Activated CD4-positive, alpha-beta T cell treated with anti-CD3 and anti-CD28 coated beads for 4 hours (primary cell): ENCODE data around the gene JPH2.

Experiments
- DNase-seq, 2 donors: peaks; one replicate each; pipeline ENCODE4 v3.0.0-alpha.2; 2020

Gene JPH2

GRCh38 chr20:44073011-44073674 lies 113.8 kb downstream of the JPH2 start:
- DNase-seq = no peak

DNA sequence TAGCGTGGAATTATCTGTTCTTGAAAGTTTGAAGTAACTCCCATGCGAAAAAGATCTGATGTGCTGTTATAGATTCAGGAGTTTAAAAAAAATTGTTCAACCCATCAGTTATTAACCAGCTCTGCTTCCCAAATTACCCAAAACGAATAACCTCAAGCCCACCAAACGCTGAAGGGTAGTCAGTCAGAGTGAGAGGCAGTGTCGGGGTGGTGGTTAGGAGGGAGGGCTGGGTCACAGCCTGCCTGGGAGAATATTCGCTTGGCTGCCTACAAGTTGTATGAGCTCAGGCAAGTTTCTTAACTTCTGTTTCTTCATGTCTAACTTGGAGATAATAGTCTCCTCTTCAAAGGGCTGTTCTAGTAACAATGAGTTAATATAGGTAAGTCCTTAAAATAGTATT lies 114.6 kb downstream of the JPH2 start:
- DNase-seq = no peak

DNA sequence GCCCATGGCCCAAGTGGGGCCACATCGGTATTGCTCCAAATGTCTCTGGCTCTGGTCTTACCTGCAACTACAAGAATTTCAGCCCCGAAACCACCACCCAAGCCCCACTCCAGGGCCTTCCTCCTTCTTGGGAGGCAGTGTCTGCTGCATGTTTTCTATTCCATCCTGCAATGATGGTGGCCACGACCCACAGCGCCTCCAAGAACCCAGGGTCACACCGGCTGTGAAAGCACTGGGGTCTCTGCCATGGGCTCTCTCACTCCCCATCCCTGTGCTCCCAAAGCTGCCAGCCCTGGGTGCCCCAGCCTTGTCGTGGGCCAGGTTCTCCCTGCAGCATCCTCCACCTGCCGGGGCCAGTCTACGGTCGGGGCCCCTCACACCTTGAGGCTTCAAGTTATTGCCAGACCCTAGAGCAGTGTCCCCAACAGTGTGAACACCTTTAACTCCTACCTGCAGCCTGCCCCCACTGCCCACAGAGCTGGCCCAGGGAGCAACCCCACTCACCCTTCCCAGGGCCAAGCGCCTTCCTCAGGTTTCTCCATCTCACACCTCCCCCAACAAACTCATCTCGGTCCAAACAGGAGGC lies 115.4 kb downstream of the JPH2 start:
- DNase-seq = no peak

DNA sequence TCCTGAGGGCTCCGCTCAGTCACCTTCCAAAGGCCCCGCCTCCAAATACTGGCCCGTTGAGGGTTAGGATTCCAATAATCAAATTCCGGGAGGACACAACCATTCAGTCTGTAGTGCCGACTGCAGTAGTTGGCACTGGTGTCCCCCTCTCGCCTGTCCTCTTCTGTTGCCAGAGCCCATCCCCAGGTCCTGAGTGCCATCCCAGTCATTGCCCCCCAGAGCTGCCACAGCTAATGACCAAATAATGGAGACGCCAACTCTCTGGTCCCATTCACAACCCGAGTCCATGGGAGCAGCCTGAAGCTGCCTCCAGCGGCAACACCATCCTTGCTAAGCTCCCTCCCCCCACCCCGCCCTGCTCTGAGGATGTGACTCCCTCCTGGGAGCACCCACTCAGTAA lies 115.9 kb downstream of the JPH2 start:
- DNase-seq = no peak

- DNase-seq = peak; percentile 19 to 27
These were observed 116.7 kb downstream of the JPH2 start for GRCh38 chr20:44070139-44070900.

GRCh38 chr20:44069203-44070011 lies 117.6 kb downstream of the JPH2 start:
- DNase-seq = peak; percentile 46 to 49

DNA sequence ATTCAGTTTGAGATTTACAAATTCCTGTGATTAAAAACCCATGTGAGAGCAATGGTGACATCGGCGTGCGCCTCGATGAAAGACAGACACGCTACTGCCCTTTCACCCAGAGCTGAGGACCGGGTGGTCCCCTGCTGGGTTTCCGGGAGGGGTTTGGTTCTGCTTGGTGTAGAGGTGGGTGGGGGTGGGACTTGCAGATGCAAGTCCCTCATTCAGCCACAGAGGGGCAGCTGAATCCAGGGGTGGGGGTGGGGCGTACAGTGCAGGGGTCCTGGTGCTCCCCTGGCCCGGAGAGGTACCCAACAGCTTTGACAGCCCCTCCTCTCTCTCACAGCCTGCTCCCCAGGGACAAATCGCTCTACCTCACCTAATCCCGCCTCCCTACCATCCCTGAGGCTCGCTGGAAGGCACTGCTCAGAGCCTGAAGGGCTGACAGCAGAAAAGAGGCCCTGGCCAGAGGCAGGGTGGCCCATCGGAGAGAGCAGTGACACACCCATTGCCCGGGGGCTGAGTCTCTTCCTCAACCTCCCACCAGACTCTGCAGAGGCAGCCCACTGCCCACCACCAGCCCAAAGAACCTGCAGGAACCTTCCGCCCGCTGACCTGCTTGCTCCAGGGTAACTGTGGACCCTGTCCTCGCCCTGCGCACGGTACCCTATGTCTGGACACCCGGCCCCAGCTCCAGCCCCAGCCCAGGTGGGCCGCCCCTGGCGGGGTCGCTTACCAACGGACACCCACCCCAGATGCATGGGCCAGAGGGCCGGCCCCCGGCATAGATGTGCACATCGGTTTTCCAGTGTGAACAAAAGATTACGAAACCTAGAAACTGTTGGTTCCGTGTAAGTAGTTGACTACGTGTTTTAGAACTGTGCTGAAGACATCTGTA lies 118.4 kb downstream of the JPH2 start:
- DNase-seq = no peak

- DNase-seq = no peak
These were observed 119.3 kb downstream of the JPH2 start for GRCh38 chr20:44067650-44068081.

DNA sequence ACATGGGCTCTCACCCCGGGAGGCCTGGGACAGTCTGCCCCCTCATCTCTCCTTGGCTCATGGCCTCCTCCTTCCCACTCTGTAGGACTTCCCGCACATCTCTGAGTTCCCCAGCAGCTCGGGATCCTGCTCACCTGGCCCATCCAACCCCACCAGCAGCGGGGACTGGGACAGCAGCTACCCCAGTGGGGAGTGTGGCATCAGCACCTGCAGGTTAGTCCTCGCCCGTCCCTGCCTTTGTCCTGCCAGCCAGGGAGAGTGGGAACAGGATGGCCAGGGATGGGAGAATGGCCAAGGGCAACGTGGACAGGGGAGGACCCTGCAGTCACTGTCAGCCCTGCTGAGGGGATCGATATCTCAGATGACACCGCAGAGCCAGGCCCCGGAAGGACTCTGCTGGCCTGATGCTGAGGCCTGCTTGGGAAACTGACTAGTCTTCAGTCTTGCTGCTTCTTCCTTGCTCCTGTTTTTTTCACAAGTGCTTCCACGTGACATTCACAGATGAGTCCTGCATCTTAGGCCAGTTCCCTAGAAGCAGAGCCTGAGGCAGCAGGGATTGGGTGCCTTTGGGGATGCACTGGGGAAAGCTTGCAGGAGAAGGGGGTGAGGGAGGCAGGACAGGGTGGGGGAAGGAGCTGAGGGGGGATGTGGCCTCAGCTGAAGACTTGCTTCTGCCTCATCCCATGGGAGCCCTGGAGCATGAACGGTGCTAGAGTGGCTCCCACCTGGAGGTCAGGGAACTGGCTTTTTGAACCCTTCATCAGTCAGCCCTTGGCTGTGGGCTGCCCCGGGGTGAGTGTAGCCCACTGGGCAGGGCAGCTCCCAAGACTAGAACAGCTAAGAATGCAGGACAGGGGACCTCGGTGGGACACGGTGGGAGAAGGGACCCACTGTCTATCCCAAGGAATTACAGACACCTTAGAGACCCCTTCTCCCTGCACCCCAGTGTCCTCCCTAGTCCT lies 120.1 kb downstream of the JPH2 start:
- DNase-seq = no peak

- DNase-seq = no peak
These were observed 121.3 kb downstream of the JPH2 start for GRCh38 chr20:44065401-44066340.

DNA sequence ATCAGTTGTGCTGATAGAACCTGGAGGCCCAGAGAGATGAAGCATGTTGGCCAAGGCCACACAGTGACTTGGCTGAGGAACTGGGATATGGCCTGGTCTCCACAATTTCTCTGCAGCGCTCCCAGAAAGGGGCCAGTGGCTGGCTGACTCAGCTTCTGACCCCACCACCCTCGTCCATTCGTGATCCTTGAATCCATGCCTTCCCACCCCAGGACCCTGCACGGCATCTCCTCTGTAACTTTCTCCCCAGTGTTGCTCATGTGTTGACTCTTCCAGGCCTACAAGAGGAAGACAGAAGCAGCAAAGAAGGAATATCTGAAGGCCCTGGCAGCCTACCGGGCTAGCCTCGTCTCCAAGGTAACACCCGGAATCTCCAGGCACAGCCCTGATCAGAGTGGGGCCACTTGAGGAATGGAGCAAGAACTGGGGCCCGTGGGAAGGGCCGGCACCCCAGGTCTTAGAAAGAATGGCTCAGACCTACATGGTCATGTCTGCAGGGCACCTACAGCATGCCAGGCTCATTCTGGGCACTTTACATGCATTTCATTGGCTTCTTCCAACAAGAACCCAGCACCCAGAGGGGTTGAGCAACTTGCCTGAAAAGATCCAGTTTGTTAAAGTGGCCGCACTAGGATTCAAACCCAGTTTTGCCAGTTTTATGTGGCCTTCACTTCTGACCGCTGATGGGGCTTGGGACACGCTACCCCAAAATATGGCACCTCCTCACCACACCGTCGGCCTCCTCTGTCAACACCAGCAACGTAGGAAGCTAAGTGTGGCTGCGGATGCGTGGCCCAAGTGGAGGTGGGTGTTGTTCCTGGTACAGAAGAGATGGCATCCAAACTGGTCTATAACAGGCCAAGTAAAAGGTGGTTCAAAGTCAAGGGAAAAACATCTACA lies 122.2 kb downstream of the JPH2 start:
- DNase-seq = no peak
